HG03442 (cell line): ENCODE data around the gene ANGPTL4.
A peak's percentile ranks its signal among the peaks of the same experiment; 100 is the strongest.
"Not testable (repeated sequence)": the region's sequence is repeated elsewhere in the genome, so short reads cannot be mapped to it uniquely, and the experiment has no call there.

Source experiments
- ATAC-seq: cut with Tn5 transposase; IDR thresholded peaks from one replicate; pipeline ENCODE4 v1.9.1; 2021; ENCODE audit warnings: mild to moderate bottlenecking, moderate library complexity; ENCODE audit not compliant: unreplicated experiment

Gene ANGPTL4

DNA sequence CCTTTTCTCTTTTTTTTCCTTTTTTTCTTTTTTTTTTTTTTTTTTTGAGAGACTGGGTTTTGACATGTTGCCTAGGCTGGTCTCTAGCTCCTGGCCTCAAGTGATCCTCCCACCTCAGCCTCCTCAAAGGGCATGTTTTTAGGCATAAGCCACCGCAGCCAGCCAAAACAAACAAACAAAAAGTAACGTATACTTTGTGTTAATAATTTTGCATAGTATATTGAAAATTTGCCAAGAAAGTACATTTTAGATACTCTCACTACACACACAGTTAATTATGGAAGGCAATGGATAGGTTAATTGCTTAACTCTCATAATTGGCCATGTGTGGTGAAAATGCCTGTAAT, 24.6 kb downstream of the ANGPTL4 start:
- no peak for ATAC-seq

DNA sequence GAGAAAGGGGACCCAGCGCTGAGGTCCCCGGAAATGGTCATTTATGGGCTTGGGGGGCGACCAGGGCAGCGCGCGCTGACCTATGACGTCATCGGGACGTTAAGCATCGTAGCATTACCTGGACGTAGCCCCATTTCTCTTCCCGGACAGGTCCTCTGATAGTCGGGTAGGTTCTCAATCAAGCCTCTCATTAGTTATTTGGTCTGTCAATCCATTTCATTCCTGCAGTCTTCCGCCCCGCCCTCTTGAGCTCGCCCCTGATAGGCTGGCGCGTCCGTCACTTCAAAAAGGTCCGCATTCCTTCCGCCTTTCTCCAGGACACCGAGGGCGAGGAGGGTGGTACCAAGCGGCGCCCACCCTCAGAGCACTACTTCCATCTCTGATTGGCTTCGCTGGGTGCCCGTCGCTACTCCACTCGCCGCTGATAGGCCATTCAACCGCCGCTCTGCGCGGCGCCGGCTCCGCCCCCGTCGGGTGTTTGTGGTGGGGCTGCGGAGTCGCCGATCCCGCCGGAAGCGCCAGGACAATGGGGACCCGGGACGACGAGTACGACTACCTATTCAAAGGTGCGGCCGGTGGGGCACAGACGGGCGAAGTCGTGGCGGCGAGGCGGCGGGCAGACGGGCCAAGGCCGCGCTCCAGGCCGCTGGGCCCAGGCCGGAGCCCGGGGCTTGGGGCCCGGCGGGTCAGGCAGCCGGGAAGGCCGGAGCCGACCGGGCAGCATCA, 26.1 kb downstream of the ANGPTL4 start, which contains the start of gene RAB11B:
Gene RAB11B, plus strand, starts transcription at position 470 of the 726 bp plus-strand sequence. Its CDS starts 57 bp downstream, at position 527.
- ATAC-seq, result peak; percentile 84

DNA sequence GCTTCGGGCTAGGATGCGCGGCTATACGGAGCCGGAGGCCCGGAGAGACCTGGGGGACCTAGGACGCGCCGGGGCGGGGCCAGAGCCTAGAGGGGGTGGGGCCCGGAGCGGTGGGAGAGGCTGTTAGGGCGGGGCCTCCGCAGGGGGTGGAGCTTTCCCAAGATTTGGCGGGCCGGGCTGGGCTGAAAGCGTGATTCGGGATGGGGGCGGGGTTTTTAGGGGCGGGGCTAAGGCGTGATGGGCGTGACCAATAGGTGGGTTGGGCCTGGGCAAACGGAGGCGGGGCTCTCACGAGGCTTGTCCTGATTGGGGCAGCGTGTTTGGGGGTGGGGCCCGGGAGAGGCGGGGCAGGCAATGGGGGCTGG, 26.6 kb downstream of the ANGPTL4 start:
- peak; percentile 30 for ATAC-seq

DNA sequence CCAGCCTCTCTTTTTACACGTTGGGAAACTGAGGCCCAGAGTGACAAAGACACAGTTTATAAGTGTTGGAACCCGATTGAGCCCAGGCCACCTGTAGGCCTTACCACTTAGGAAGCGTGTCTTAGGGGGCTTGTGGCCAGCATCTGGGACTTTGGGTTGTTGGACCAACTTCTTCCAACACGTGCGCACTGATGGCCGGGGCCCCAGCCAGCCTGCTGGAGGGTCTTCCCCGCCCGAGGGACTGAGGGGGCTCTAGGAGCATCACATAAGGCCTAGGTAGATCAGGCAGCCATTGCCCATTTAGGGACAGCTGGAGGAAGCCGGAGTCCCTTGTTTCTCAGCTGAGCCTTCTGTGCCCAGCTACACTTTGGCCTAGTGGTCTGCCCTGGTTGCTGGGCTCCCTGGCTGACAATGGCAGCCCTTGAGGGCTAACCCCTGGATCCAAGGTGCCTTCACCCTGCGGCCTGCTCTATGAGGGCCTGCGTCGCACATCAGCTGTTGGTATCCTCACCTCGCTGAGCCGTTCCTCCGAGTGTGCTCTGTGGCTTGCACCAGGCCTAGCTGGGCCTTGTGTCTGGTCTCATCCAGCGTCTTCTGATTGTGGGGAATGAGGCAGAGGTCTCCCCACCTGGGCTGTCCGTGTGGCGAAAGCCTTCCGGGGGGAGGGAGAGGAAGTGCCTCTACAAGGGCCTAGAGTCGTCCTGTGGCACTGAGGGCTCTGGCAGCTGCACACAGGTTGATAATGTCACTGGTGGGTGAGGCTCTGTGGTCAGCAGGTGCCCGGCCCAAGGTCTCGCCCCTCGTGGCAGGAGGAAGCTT, 27.5 kb downstream of the ANGPTL4 start:
- no peak for ATAC-seq

DNA sequence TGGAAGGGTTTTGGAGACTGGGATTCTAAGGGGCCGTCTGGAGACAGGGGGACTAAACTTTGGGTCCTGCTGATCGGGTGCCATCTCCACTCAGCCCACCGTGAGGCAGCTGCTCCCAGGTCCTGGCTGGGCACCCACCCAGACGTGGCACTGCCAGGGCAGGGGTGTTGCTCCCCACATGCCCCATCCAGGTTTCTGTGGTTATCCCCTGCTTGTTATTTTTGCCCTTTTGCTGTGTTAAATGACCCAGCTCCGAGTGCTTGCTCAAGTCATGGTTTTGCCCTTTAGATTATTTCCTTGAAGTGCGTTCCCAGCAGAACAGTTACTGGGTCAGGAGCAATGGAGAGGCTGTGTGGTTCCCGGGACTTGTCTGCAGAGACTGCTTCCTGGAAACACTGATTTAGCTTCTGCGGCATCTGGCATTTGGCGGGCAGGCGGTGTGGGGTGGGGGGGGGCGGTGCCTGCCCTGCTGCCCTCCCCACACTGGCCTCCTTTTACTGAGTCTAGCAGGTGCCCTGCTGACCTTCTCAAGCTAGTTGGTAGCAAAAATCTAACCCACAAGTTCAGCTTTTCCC, 28.1 kb downstream of the ANGPTL4 start:
- no peak for ATAC-seq

DNA sequence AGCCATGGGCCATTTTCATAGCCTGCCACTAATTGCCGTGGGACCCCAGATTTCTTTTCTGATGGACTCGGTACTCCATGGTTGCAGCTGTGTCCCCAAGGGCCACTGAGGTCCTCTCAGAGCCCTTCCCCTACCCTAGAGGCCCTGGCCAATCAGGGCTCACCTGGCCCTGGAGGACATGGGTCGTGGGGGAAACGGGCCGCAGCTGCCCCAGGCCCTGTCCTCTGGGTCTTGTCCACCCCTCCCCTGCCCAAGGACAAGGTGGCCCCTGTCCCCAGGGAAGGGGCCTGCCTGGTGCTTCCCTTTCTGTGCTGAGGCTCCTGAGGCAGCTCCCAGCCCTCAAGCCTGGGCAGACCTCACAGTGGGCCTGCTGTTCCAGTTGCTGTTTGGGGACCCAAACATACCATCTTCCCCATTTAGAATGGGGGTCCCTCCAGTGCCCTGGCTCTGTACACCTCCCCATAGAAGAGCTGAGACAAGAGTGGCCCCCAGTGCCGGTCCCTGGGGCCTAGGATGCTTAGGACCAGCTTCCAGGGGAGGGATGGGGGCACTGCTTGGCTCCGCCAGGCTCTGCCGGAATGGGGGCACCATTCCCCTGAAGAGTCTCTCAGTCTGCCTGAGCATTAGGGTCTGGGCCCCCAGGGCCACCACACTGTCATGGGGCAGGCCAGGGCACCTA, 29.4 kb downstream of the ANGPTL4 start:
- ATAC-seq, result no peak

DNA sequence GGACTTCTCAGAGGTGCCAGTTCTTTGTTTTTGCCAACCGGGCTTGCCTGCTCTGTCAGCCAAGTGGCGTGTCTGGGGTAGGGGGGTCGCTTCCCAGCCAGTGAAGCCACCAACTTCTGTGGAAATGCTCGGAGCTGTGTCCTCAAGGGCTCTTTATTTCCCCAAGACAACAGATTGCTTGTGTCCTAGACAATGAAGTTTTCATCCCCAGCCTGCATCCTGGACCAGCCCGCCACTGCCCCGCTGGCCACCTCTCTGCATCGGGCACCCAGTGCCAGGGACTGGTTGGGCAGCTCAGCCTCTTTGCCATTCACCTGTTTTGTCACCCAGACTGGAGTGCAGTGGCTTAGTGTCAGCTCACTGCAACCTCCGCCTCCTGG, 29.9 kb downstream of the ANGPTL4 start:
- no peak for ATAC-seq

DNA sequence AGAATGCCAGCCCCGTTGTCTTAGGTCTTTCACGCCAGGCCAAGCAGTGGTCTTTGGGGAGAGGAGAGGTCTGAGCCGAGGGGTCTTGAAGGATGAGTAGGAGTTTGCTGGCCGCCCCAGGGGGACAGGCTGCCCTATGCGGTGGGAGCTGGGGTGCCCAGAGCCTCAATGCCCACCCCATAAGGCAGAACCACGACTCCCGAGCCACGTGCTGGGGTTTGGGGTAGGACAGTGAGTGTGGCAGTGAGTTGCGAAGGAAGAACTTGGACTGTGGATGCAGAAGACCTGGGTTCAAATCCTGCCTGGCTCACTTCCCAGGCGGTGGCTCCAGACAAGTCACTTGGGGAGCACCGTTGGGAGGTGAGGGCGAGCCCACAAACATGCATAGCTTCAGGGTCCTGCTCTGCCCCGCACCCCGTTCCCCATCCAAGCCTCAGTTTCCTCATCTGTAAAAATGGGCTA, 31.7 kb downstream of the ANGPTL4 start:
- ATAC-seq, result no peak

DNA sequence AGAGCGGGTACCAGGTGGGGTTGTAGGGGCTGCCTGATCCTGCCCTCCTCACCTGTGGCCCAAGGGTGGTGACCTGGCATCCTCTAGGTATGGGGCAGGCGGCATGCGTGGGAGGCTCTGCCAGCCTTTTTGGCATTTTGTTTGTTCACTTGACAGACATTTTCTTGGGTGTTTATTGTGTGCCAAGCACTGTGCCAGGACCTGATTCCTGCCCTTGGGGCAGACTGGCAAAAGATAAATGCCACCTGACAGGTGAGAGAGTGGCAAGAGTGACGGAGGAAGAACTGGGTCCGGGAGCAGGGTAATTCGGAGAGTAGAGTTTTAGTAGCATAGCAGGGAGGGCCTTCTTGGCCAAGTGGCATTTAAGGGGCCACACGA, 32.2 kb downstream of the ANGPTL4 start:
- ATAC-seq, result no peak

DNA sequence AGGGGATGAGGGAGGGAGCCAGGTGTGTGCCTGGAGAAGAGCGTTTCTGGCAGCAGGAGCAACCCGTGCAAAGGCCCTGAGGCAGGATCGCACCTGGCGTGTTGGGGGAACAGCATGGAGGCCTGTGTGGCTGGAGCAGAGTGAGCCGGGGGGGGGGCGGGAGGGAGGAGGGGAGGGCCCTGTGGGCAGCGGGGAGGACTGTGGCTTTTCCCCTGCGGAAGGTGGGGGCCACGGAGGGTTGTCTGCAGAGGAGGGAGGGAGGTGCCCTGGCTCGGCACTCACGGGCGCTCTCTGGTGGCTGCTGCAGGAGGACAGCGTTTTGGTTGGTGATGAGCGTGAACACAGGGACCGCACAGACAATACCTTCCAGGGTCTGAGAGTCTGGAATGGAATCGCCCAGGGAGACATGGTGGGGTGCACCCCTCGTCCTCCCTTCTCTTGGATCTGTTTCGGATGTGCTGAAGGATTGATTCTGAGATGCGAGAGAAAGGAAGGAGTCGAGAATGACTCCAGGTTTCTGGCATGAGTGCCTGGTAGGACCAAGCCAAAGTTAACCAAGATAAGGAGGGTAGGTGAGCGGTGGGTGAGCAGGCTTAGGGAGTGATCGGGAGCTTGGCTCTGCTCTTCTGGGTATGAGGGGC, 32.7 kb downstream of the ANGPTL4 start:
- no peak for ATAC-seq

DNA sequence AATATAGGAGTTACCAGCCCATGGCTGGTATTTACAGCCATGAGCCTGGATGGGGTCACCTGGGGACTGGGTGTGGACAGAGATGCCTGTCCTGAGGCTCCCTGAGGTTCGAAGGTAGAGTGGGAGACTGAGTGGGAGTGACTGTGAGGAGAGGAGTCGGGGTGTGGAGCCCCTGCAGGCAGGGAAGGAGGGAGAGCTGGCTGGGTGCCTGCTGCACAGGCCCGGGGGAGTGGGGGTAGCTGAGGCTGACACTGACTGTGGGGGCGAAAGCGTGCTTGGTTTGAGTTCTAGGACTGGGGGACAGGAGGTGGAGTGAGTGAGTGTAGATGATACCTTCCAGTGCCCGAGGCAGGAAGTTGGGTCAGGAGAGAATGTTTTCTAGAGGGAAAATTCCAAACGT, 33.3 kb downstream of the ANGPTL4 start:
- no peak for ATAC-seq

DNA sequence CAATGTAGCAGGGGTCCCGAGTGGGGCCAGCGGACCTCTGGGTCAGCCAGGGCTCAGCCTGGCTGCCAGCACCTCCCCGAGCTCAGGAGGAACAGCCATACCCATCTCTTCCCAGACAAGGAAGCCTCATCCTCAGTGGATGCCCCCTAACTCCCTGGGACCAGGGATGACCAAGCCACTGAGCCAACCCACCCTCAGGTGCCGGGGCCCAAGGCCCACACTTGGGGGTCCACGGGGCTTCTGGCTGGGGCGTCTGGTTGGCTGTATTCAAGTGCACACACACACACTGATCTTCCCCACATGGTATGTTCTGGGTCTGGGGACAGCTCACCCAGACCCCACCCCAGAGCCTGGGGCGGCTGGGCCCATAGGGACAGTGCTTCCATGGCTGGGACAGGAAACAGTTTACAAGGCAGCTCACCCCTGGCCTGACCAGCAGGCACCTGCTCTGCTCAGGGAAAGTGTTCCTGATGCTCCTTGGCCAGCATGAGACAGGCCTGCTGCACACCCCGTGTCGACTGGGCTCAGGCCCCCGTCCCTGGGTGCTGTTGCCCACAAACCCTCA, 33.9 kb downstream of the ANGPTL4 start:
- ATAC-seq, result no peak

DNA sequence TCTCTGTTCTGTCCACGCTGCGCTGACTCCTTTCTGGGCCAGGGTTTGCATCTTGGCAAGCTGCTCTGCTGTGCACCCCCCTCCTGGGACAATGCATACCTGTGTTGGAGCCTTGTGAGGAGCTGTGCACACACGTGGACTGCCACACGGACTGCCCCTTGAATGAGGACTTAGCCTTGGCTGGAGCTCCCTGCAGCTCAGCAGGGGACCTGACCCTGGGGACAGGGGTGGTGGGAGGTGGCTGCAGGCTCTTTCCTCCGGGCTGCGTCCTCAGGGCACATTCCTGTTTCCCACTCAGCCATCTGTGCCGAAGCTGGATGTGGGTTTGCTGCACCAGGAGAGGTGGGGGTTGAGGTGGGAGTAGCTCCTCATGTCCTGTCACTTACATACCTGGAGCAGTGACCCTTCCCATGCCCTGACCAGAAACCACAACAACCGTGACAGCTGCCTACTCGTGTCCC, 34.4 kb downstream of the ANGPTL4 start:
- no peak for ATAC-seq

DNA sequence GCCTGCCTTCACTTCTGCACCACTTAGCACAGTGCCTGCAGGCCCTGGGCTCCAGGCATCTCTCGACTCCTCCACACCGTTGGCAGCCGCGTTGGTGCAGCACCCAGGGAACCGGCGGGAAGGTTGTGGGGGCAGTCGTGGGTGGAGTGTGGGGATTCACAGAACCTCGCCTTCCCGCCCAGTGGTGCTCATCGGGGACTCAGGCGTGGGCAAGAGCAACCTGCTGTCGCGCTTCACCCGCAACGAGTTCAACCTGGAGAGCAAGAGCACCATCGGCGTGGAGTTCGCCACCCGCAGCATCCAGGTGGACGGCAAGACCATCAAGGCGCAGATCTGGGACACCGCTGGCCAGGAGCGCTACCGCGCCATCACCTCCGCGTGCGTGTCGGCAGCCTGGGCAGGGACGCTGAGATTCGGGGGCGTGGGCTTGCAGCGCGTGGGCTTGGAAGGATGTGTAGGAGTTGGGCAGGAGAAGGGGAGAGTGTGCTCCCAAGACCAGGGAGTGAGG, 35.8 kb downstream of the ANGPTL4 start:
- ATAC-seq, result no peak

DNA sequence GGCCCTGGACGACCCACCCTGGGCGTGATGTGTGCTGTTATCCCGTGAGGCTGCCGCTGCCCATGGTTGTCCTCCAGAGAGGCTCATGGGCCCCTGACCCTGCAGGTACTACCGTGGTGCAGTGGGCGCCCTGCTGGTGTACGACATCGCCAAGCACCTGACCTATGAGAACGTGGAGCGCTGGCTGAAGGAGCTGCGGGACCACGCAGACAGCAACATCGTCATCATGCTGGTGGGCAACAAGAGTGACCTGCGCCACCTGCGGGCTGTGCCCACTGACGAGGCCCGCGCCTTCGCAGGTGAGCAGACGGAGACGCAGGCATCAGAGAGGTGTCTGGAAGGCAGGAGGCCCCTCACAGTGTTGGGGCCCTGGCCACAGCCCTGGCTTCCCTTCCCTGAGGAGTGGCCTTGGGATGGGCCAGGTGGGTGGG, 38.0 kb downstream of the ANGPTL4 start:
- ATAC-seq, result no peak

DNA sequence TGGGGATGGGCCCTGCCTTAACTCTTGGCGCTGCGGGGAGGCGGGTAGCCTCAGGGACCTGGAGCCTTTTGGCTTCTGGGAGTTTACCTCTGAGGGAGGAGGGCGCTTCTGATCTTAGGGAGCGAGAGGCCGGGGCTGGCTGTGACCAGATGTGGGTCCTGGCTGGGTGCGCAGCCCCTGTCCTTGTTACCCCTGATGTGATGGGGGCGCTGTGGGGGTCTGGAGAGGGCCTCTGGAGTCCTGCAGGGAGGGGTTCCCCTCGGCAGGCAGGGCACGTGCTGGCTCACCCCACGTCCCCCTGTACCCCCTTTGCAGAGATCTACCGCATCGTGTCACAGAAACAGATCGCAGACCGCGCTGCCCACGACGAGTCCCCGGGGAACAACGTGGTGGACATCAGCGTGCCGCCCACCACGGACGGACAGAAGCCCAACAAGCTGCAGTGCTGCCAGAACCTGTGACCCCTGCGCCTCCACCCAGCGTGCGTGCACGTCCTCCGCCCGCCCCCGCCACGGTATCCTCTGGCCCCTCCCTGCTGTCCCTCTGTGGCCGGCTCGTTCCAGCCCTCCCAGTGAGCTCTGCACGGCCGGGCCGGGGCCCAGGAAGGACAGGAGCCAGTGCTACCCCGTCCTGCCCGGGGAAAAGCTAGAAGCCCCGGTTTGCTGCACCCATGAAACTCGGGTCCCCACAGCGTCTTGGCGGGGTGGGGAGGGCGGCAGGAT, 39.3 kb downstream of the ANGPTL4 start:
- ATAC-seq, result no peak

DNA sequence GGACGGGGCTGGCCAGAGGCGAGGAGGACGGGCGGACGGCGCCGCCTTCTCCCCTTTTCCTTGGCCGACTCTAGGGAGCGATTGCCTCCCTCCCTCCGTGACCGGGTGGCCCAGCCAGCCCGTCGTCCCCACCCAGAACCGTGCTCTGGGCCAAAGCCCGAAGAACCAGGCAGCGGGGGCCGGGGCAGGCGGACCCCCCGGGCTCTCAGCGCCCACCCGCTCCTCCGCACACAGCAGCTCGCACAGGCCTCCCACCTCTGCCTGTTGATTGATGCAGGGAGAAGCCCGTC, 39.8 kb downstream of the ANGPTL4 start:
- no peak for ATAC-seq

DNA sequence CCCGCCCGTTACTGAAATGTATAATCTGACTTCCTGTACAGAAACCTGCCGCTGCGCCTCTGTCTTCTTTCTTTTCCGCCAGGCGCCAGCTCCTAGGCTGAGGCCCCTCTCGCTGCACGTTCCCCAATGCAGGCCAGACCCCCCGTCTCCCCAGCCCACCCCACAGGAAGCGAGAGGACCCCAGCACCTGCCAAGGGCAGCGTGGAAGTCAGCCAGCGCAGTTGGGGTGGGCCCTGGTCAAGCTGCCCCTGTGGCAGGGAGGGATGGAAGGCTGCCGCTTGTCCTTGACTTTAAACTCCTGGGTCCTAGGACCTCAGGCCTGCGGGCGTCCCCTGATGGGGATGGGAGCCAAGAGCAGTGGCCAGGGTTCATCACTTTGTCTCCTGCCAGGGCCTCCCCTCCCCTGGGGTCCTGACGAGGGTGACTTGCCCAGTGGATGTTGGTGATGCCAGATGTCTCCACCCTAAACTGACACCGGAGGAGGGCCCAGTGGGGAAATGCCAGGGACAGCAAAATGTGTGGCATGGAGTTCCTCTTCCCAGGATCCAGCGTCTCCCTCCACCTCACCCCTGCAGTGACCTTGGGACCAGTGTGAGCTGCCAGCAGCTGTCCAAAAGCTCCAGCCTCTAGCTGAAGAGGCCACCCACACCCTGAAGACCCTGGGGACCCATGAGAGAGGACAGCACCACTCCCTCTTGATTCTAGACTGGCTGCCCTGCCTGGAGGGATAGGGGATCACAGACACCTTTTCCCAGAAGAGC, 40.6 kb downstream of the ANGPTL4 start:
- no peak for ATAC-seq

DNA sequence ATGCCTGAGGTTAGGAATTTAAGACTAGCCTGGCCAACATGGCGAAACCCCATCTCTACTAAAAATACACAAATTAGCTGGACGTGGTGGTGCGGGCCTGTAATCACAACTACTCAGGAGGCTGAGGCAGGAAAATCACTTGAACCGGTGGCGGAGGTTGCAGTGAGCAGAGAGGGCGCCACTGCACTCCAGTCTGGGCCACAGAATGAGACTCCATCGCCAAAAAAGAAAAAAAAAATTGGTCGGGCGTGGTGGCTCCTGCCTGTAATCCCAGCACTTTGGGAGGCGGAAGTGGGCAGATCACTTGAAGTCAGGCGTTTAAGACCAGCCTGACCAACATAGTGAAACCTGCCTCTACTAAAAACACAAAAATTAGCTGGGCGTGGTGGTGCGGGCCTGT, 46.8 kb downstream of the ANGPTL4 start:
- not testable (repeated sequence) for ATAC-seq
